ENCODE measurements around the gene LCN2.

LCN2 gene

GRCh38 chr9:128151309-128152132 lies 2.3 kb downstream of the LCN2 start:
- no peak for DNase-seq

DNA sequence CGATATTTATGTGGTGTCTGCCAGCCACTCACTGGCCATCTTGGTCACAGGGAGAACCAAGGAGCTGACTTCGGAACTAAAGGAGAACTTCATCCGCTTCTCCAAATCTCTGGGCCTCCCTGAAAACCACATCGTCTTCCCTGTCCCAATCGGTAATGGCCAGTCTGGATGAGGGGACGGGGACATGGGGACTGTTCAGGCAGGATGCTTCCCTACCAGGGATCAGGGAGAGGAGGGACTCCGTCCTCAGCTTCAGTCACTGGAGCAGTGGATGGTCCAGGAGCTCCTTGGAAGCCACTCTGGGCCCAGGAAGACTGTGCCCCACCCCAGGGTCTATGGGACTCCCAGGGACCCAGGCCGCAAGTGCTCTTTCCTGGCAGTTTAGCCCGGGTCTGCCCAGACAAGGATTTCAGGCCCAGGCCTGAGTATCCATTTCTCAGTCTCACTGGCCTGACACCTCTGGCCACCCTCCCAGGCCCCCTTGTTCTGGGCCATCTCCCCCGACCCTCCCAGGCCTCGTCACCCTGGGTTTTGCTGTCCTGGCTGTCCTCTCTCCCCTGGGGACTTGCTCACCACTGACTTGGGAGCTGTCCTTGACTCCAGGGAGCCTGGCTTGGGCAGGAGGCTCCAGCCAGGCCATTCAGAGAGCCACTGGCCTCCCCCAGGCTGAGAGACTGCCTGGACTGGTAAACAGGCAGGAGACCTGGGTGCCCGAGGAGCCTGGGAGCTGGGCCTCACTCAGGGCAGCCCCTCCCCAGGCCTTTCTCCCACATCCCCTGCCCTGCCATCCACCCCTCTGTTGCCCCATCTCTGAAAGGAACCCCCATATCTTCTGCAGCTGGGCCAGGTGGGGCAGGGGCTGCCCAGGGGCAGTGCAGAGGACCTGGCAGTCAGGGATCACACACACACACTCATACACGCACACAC lies 3.1 kb downstream of the LCN2 start:
- DNase-seq, result no peak

DNA sequence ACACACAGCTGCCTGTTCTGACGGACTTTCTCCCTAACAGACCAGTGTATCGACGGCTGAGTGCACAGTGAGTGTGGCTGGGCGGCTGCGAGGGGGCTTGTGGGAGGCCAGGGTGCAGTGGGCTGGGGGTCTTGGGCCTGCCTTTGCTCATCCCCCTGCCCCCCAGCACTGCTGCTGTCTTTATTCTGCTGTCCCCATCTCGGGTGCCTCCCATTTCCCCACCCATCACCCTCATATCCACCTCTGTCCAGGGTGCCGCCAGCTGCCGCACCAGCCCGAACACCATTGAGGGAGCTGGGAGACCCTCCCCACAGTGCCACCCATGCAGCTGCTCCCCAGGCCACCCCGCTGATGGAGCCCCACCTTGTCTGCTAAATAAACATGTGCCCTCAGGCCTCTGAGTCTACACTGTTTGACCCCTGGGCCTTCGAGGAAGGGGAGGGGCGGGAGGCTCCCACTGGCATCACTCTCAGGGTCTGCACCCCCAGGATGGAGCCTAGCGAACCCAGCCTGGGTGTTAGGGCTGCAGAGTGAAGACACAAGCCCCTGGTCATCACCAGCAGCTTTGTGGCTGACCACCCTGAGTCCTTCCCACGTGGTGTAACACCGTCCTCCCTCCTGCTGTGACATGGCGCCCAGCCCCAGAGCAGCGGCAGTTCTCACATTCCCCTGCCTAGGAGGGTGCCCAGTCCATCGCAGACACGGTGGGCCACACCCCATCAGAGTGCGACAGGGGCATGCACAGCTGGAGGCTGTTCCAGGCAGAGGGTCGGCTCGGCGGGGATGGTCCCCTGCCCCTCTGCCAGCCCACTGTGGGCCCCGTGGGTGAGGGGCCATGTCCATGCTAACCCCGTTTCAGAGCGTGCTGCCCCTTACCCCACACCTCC lies 4.0 kb downstream of the LCN2 start:
- DNase-seq, result no peak

- DNase-seq, result no peak
These were observed 4.9 kb downstream of the LCN2 start for GRCh38 chr9:128153947-128154695.

GRCh38 chr9:128155736-128156500 lies 6.7 kb downstream of the LCN2 start:
- DNase-seq, result no peak

GRCh38 chr9:128159522-128159783 lies 10.2 kb downstream of the LCN2 start:
- peak; percentile 49 for DNase-seq

DNA sequence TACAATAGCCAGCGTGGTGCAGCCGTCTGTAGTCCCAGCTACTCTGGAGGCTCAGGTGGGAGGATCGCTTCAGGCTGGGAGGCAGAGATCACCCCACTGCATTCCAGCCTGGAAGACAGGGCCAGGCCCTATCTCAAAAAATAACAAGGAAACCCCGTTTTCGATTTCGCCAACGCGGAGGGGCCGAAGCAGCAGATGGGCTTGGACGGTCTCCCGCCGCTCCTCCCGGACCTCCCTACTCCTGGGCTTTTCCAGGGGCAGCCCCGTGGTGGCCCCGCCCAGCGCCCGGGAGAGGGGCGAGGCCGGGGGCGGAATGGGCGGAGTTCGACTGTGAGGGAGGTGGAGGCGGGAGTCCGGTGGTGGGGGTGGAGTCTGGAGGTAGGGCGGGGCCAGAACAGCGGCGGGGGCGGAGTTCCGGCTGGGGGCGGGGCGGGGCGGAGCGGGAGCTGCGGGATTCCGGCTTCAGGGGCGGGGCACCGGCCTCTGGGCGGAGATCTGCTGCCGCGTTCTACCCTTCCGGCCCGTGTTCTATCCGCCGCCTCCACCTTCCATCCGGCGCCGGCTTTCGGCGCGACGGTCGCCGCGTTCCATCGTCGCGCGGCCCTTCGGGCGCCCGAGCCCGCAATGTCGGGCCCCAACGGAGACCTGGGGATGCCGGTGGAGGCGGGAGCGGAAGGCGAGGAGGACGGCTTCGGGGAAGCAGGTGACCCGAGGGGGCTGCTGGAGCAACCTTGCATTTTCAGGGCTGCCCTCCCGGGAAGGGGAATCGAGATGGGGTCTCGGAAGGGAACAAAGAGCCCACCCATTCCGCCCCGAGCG lies 10.7 kb downstream of the LCN2 start, which contains the start of gene BBLN:
TSS of gene BBLN (plus strand) at position 482 of the 819 bp plus-strand sequence. CDS start at position 625, 143 bp downstream.
- peak; percentile 88 for DNase-seq

GRCh38 chr9:128160603-128160987 lies 11.3 kb downstream of the LCN2 start:
- no peak for DNase-seq

GRCh38 chr9:128161215-128161902 lies 12.1 kb downstream of the LCN2 start:
- DNase-seq, result peak; percentile 37

GRCh38 chr9:128162215-128163026 lies 13.2 kb downstream of the LCN2 start:
- DNase-seq, result no peak

- DNase-seq, result no peak
These were observed 13.8 kb downstream of the LCN2 start for GRCh38 chr9:128163027-128163515.

GRCh38 chr9:128163523-128164306 lies 14.5 kb downstream of the LCN2 start:
- DNase-seq, result no peak

- DNase-seq, result no peak
These were observed 15.1 kb downstream of the LCN2 start for GRCh38 chr9:128164307-128164885.

DNA sequence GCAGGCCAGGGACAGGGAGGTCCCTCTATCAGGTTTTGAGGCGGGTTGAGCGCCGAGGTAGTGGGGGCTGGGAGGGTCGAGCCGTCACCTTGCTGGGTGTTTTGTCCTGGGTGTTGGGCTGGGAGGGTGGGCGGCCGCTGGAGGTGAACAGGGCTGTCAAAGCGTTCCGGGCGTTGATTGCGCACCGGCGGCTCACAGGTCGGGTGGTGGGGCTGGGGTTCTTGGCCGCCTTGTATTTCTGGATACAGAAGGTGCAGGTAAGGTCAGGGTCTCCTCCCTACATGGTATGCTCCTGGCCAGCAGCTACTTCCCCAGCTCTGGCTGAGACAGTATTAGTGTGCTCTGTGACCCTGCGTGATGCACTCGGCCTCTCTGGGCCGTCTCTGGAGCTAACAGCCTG lies 16.9 kb downstream of the LCN2 start:
- no peak for DNase-seq

- no peak for DNase-seq
These were observed 18.0 kb downstream of the LCN2 start for GRCh38 chr9:128167209-128167608.

GRCh38 chr9:128168731-128169308 lies 19.6 kb downstream of the LCN2 start:
- DNase-seq, result no peak

GRCh38 chr9:128169492-128169891 lies 20.2 kb downstream of the LCN2 start:
- DNase-seq, result no peak
